GM18873 (cell line): ENCODE results near the gene GLIPR2.
"Not testable (repeated sequence)": the region's sequence is repeated elsewhere in the genome, so short reads cannot be mapped to it uniquely, and the experiment has no call there.

Source experiments
- ATAC-seq: cut with Tn5 transposase; IDR thresholded peaks from one replicate; pipeline ENCODE4 v1.9.1; 2021; ENCODE audit warnings: mild to moderate bottlenecking, moderate library complexity, moderate number of reproducible peaks; ENCODE audit not compliant: unreplicated experiment, low FRiP score

GLIPR2 gene

DNA sequence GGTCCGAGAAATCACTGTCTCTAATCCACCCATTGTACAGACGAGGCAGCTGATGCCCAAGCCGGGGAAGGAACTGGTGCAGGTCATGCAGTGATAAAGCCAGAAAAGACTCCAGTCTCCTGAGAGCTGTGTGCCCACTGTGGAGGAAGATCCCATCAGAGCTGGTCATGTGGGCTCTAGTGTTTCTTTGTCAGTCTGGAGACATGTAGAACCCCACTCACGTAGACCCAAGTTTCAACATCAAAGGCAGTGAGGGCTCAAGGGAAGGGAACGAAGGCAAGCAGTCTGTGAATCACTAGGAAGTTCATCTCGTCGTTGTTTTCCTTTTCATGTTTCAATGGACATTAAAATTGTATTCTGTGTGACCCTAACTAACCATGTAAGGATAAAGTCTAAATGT is 14.6 kb upstream of the GLIPR2 start:
- no peak for ATAC-seq

DNA sequence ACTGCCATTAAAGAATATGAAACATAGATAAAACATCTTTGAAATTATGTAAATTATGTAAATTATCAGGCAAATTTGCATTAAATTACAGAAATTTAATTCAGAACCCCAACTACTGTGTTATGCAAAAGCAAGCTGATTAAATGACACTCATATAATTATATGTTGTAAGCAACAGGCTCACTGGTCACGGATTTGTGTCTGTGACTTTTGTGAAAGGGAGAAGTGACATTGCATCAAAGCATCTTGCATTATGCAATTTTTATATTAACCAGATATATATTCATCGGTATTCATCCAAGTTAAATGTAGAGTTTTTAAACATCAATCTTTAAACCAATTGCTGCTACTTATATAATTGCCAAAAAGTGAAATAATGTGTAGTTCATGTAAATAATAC is 13.0 kb upstream of the GLIPR2 start:
- ATAC-seq = no peak

DNA sequence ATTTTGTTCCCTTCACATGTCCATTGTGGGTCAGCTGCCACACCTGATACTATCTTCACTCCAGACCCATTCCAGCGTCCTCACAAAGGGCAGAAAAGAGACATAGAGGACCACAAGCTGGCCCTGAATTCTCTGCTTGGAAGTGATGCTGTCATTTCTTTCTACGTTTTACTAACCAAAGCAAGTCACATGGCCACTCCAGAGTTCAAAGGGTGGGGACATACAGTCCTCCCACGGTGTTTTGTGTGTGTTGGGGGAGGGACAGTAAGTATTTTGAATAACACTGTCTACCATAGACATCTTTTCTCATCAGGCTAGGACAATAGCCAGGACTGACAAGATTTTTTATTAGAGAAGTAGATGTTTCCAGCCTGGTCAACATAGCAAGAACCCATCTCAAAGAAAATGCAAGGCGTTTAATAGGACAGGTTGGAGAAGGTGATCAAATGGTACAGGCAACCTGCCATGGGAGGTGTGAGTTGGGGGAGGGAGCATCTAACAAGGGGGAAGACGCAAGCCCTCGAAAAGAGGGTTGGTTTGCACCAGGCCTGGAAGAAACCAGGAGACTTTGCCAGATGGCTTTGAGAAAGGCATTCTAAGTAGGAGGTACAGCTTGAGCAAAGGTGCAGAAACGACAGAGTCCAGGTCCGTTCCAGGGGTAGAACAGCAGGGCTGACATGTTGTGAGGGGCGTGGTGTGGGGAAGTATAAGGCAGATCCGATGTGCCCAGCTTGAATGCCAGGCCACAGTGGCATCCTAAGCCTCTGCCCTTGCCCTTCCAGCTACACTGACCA is 11.3 kb upstream of the GLIPR2 start:
- no peak for ATAC-seq

DNA sequence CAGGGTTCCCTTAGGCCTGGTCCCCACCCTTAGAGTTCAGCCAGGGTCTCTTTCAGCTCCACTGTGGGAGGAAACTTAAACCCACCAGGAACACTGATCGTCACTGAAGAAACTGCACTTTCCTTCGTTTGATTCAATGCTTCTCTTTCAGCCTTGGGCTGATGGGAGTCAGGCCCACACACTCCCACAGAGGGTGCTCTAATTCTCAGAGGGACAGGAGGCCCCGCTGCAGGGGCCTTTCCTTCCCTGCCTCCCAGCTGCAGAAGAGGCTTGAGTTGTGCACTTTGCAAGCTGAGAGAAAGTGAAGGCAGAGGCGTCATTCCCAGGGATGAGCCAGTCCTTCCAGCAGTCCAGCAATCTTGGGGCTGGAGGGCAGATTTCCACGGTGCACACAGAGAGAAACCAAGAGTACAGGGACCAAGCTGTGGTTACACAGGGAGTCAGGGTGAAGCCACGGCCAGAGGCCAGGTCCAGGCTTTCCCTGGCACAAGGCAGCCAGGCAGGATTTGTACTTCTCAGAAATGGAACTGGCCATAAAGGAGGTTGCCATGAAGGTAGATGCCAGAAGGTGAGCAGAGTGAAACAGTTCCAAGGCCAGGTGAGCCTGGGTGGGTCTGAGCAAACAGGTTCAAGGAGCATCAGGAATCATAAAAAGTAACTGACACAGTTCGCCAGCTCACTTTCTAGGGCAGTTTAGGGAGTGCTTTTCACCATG is 10.4 kb upstream of the GLIPR2 start:
- no peak for ATAC-seq

DNA sequence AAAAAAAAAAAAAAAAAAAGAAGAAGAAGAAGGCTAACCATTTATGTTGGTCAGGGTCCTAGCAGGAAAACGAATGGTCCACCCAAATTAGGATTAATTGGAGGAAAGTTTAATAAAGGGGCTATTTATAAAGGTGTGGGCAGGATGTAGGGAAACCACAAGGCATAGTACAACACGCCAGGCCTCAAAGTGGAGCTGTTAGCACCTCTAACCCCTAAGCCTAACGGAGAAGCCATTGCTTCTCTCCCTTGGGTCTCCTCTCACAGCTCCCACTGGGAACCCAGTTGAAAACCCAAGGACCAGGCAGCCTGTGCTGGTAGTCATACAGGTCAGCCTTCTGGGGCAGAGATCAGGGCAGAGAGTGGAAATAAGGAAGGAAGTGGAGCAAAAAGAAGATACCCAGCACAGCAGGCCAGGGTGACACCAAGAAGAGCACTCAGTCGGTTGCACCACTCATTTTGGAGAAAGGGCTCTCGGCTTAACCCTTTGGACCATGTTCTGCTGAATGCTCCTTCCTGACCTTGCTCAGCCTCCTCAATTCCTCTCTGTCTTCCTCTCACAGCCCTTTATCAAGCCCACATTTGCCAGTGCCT is 8.8 kb upstream of the GLIPR2 start:
- no peak for ATAC-seq

DNA sequence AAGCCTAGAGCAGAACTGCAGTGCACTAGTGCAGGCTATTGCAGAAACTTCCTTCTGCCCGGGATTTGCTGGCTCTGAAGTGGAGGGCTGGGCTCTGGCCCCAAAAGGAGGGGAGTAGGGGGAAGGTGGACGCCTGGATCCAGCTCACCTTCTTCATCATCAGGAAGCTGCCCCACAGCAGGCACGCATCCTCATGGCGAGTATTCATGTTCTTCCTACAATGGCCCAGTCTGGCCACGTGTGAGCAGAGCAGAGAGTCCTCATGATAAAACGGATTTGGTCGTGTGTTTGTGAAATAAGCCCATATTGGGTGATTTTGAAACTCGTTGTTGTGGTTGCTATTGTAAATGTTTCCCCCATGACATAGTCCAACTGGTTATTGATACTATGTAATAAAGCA is 8.2 kb upstream of the GLIPR2 start:
- ATAC-seq = no peak

DNA sequence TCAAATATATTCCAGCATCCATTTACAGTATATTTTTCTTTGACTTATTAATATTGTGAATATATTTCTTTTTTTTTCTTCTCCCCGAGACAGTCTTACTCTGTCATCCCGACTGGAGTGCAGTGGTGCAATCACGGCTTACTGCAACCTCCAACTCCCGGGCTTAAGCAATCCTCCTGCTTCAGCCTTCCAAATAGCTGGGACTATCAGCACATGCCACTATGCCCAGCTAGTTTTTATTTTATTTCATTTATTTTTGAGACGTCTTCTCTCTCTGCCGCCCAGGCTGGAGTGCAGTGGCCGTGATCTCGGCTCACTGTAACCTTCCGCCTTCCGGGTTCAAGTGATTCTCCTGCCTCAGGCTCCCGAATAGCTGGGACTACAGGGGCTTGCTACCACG is 7.4 kb upstream of the GLIPR2 start:
- no peak for ATAC-seq

DNA sequence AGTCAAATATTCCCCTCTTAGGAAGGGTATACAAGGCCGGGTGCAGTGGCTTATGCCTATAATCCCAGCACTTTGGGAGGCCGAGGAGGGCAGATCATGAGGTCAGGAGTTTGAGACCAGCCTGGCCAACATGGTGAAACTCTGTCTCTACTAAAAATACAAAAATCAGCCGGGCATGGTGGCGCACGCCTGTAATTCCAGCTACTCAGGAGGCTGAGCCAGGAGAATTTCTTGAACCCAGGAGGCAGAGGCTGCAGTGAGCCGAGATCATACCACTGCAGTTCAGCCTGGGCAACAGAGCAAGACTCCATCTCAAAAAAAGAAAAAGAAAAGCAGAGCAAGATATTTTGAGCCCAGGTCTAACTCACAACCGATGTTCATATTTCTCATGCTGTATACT is 4.9 kb upstream of the GLIPR2 start:
- not testable (repeated sequence) for ATAC-seq

DNA sequence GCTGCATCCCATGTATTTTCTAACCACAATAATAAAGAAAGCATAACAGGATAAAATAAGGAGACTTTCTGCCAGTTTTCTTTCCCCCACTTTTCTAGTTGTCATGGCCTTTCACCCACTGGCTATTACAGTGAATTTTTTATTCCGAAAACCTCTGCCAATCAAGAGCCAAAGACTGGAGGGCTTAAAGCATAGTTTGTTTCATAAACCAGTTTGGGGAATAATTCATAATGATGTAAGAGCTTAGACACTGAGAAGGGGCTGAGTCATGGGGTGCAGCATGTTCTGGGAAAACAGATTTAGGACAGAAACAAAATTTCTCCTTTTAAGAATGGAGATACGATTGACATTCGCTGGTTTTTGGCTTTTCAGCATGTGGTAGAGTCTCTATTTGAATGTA is 4.4 kb upstream of the GLIPR2 start:
- no peak for ATAC-seq

DNA sequence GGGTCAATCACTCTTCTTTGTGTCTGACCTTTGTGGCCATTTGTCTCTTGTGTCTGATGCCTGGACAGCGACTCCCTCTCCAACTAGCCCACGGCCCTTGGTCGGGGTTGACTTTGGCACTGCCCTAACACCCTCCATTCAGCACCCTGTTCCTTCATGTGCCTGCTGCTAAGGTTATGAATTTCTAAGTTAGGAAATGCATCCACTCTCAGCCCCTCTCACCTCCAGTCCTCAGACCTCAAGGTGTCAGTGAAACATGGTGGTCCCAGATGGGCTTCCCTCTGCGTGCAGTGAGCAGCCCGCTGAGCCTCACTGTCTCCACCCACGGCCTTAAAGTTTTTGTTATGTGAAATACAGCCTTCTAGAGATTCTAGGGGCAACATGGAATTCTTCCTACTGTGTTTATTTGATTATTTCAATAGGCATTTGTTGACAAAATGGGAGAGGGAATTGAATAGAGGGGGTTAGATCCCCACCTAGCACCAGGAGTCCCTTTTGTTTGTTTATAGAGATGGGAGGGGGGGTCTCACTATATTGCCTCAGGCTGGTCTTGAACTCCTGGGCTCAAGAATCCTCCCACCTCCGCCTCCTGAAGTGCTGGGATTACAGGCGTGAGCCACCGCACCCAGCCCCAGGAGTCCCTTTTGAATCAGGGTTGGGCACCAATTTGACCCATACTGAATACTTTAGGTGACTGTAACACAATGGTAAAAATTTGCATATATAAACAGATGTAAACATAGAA is 1.6 kb upstream of the GLIPR2 start:
- no peak for ATAC-seq

DNA sequence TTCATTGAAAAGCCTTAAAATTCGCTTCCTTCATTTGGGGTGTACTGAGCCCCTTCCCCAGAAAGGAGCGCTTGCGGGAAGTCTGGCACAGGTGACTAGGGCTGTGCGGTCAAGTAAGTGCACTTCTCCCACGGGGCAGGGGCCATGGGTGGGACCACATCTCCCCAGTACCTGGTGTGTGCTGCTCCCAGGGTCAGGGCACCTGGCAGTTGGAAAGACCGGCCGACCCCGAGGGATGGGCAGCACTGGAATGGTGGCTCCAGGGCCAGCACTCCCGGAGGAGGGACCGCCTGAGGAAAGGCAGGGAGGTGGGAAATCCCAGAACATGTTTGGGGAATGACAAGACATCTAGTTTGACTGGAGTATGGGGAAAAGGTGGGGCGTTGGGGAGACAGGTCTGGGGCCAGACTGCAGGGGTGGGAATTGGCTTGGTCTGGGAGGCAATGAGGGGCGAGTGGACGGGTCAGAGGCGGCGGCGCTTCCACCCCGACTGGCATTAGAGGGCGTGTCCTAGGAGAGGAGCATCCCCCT is 727 bp upstream of the GLIPR2 start:
- no peak for ATAC-seq

DNA sequence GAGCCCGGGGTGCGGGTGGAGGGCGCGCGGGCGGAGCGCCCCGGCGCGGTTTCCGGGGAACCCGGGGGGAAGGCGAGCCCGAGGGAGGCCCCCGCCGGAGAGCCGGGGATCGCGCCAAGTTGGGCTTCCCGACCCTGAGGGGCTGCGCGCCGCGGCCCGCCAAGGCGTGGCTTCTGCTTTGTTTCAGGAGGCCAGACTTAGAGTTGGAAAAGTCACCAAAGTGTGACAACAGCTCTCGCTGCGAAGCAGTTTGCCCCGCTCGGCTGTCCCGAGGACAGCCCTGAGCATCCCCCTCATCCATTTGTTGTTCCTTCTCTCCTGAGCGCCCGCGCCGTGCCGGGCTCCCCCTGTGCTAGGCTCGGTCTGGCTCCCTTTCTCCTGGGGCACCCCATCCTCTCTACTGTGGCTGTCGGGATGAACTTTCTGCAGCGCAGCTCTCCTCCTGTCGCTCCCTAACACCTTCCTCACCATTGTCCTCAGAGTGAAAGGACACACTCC is 410 bp downstream of the GLIPR2 start:
- peak; percentile 27 for ATAC-seq

DNA sequence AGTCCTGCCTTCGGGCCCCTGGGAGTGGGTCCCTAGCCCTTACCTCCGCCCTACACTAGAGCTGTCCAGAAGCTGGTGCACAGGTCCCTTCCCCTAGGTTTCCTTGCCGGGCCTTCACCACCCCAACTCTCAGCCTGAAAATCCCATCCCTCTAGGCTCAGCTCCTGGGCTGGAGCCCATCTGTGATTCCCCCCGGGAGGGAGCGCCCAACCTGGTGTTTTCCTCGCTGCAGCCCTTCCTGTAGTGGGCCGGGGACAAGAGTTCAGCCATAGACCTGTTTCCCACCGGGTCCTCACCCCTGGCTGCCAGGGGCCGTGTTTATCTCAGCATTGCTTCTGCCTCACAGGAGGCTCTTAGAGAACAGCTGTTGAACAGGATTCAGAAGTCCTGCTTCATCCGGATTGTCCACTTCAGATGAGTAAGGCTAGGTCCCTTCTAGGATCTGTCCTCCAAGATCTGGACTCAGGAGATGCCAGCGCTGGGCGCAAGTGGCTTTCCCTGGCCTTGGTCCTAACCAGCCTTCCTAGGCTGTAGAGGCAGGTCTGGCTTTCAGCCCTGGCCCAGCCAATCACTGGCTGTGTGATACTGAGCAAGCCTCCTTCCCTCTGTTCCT is 965 bp downstream of the GLIPR2 start:
- no peak for ATAC-seq

DNA sequence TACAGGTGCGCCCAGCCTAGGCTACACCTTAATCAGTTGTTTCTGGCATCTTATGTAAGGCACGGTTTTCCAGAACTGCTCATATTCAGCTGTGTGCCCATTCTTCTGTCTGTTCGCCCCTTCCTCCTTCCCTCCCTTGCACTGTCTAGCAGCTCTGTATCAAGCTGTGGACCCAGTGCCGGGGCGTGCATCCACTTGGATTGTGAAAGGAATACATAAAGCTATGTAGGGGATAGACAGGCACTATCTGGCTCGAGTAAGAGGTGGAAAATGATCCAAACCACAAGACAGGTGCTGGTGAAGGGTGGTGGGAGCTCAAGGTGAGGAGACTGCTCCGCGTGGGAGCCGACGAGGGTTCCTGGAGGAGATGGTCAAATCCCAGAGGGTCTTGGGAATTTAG is 2.0 kb downstream of the GLIPR2 start:
- no peak for ATAC-seq

DNA sequence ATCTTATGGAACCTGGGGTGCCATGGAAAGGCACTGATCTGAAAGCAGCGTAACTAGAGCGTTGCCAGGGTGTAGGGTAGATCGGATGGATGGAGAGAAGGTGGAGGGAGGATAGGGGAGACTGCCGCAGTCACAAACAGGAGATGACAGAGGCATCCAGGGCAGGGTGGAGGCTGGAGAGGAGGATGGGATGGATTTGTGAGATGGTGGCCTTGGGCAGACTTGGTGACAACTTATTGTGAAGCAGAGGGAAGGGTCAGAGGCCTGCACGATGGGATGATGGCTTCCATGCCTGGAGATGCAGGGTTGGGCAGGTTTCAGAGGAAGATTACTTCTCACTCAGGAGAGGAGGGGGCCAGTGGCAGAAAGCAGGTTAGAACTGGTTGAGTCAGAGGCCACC is 2.4 kb downstream of the GLIPR2 start:
- ATAC-seq = no peak

DNA sequence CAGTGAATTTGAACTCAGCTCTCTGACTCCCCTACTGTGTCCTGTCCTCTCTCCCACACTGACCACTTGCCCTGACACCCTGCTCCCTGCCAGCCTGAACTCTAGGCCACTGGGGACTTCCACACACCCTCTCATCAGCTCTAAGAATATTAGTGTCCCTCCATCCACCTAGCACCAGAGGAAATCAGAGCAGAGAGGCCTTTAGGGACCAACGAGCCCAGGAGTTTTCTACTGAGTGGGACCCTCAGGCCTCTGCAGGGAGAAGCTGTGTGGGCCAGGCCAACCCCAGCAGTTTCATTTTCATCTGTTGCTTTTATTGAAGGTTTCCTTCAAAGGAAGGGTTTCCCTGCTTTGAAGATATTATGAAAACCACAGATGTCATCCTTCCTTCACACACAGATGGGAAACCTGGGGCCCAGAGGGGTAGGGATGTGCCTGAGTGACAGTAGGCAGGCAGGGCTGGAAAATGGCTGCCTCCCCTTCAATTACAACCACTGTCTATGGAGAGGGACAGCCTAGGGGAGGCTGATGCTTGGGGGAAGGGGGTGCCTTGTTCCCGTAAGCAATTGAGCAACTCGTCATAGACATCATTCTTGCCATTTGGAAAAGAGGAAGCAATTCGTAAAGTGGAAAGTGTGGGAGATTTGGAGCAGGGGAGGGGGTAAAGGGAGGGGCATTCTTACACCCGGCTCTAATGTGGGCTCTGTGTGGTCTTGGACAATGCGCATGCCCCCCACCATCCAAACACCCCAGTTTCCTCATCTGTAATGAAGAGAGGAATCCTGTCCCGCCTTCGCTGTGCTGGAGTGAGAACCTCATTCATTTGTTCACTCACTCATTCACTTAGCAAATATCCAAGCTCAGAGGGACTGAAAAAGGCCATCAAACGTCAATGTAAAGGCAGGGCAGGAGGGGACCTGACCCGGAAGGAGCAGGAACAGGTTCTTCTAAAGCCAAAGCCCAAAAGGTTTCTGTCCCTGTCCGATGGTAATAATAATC is 3.9 kb downstream of the GLIPR2 start:
- ATAC-seq = no peak

DNA sequence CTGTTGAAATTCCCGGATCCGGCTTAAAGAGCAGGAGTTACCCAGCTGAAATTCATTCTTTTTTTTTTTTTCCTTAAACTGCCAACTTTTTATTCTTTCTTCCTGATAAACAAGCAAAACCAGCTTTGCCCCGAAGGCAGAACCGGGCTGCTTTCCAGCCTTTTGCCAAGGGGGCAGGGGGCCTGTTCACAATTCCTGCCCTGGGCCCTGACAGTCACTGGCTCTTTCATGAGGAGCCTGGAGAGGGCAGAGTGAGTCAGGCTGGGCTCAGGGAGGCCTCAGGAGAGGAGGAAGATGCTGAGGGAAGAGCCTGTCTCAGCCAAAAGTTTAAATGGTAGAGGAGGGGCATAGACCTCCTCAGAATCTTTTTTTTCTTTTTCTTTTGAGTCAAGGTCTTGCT is 4.8 kb downstream of the GLIPR2 start:
- ATAC-seq = no peak

DNA sequence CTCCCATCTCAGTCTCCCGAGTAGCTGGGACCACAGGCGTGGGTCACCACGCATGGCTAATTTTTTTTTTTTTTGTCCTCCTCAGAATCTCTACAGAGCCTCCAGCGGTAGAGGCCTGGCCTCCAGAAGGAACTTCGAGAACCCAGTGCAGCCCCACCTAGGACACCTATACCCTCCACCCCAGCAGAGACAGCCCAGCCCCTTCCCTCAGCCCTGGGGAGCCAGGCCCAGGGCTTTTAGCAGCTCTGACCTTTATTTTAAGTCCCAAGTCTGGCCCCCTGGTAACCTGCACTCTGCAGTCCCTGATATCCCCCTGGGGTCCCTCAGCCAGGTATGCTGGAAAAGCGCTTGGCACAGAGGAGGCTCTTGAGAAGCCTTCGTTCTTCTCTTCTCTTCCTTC is 5.2 kb downstream of the GLIPR2 start:
- no peak for ATAC-seq
